Activated CD4-positive, alpha-beta T cell treated with anti-CD3 and anti-CD28 coated beads for 36 hours (primary cell): ENCODE measurements around the gene CMTM8. TPM values are rescaled to one million over a fixed set of nuclear protein-coding genes. Genes with fewer than 3 reads are reported as not detected.
A peak's percentile ranks its signal among the peaks of the same experiment; 100 is the strongest.

ENCODE experiments used
- ATAC-seq: fragments of 200-7000 bp; cut with Tn5 transposase; one replicate; pipeline ENCODE4 v1.10.0; 2021; ENCODE audit warnings: mild to moderate bottlenecking, moderate library complexity
- CTCF ChIA-PET: fragments of 350-600 bp; sonication (Branson Sonifier 250); formaldehyde crosslinking; loops from one replicate; lab custom pipeline; 2021; ENCODE audit warnings: antibody characterized with exemption; lab: Charles Lee
- POLR2A ChIA-PET: fragments of 350-600 bp; sonication (Branson Sonifier 250); formaldehyde crosslinking; loops from one replicate; lab custom pipeline; 2021; ENCODE audit warnings: antibody characterized with exemption, inconsistent platforms; lab: Charles Lee
- DNase-seq: peaks from one replicate; pipeline ENCODE4 v3.0.0-alpha.2; 2020
- H3K27ac Mint-ChIP-seq: one replicate; pipeline ENCODE4 v1.8.0; 2021; ENCODE audit warnings: mixed read lengths
- H3K27me3 Mint-ChIP-seq: one replicate; pipeline ENCODE4 v1.8.0; 2021; ENCODE audit warnings: mixed read lengths
- H3K36me3 Mint-ChIP-seq: one replicate; pipeline ENCODE4 v1.8.0; 2021; ENCODE audit warnings: low read depth, mixed read lengths
- H3K4me1 Mint-ChIP-seq: one replicate; pipeline ENCODE4 v1.8.0; 2021; ENCODE audit warnings: mixed read lengths
- H3K4me3 Mint-ChIP-seq: one replicate; pipeline ENCODE4 v1.8.0; 2021; ENCODE audit warnings: mild to moderate bottlenecking, moderate library complexity, mixed read lengths
- H3K9me3 Mint-ChIP-seq: one replicate; pipeline ENCODE4 v1.8.0; 2021; ENCODE audit warnings: low read depth, mixed read lengths
- intact Hi-C, 2 experiments: fragments of 100-400 bp; cut with DNase I in 1 of 2; cut with micrococcal nuclease in 1 of 2; formaldehyde crosslinking; loops; one replicate each; pipeline versions ENCODE4 v1.14.2 to v1.15.1; 2022 to 2024; cut with DNase I, micrococcal nuclease
- total RNA-seq, 2 experiments: library from RNA; stranded (reverse); gene quantifications; one replicate each; pipeline ENCODE4 v1.2.3, GENCODE V29; 2021

The CMTM8 gene
- total RNA-seq, 2 experiments from 2014 or later: 8.1 to 9.3 TPM

DNA sequence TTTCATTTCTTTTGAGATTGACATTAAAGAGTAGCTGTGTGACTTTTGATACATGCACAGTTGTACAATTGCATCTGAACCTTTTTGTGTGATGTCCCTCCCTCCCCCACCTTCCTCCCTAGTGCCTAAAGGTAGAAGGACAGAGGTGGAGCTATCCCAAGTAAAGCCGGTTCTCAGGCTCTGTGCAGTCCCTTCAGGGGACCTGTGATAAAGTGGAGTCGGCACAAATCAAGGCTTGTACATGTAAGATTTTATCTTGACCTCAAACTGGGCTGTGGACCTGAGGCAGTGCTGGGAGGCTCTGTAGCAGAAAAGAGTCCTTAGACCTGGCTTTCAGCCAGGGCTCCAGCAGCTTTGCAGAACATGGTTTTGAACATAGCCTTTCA is 97.6 kb downstream of the CMTM8 start:
- Mint-ChIP-seq H3K27ac (peak overlapping the region; percentile 14), H3K4me1 (peaks cover 47% of the 10 kb centered on the region), H3K9me3 (no peaks in the 10 kb centered on the region), H3K4me3 (no peak overlapping the region), H3K36me3 (peaks cover 1% of the 10 kb centered on the region), H3K27me3 (no peaks in the 10 kb centered on the region)
- intact Hi-C loops: loop anchor here in 1 of 2 experiments (10.0 kb wide), 1 partner anchor 311 kb away; no protein-coding TSS in a partner anchor
- no peak for ATAC-seq
- POLR2A ChIA-PET: no interaction called here
- CTCF ChIA-PET: interaction anchor here (0.9 to 6.1 kb wide), 7 partner anchors 10 to 160 kb away, joined by 3 to 50 read pairs (median 5); no protein-coding TSS in a partner anchor
- DNase-seq: no peak

DNA sequence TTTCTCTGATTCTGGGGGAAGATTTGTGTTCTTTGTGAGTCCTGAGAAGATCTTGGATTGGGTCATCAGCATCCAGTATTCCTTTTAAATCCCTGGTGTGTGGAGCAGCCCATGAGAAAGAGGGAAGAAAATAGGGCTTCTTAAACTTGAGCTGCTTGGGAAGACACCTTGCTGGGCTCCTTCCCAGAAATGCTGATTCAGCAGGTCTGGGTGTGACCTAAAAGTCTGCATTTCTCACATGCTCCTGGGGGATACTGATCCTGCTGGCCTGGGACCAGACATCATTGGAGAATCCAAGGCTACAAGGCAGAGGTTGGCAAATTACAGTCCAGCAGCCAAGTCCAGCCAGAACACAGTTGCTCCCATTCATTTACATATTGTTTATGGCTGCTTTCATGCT is 99.0 kb downstream of the CMTM8 start:
- Mint-ChIP-seq H3K9me3 (no peaks in the 10 kb centered on the region), H3K4me1 (peaks cover 36% of the 10 kb centered on the region), H3K27me3 (no peaks in the 10 kb centered on the region), H3K36me3 (peaks cover 1% of the 10 kb centered on the region), H3K27ac (no peak overlapping the region), H3K4me3 (no peak overlapping the region)
- no peak for ATAC-seq
- ChIA-PET CTCF (interaction anchor here (1.0 to 6.1 kb wide), 3 partner anchors 18 to 161 kb away, joined by 3 to 50 read pairs (median 30); no protein-coding TSS in a partner anchor), POLR2A (no interaction called here)
- intact Hi-C loops: loop anchor here in 1 of 2 experiments (10.0 kb wide), 1 partner anchor 313 kb away; no protein-coding TSS in a partner anchor
- DNase-seq: no peak

DNA sequence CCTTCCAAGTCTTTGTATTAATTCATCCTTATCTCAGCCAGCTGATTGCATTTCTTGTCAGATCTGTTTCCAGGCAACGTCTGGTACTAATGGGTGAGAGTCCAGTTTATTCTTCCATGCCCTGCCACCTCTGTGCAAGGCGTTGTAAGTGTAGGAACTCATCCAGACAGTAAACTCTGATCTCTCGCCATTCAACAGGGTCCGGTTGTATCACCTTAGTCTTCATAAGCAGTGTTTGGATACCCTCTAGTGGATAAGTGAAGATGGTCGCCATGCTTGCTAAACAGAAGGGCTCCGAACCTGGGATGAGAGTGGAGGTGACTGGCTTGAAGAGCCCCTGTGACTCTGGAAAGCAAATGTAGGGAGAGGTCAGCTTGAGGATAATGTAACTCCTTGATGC is 101.6 kb downstream of the CMTM8 start:
- Mint-ChIP-seq H3K4me3 (no peak overlapping the region), H3K27ac (no peak overlapping the region), H3K27me3 (no peaks in the 10 kb centered on the region), H3K9me3 (no peaks in the 10 kb centered on the region), H3K4me1 (peaks cover 23% of the 10 kb centered on the region), H3K36me3 (peaks cover 1% of the 10 kb centered on the region)
- DNase-seq (peak; percentile 35), ATAC-seq (peak; percentile 66)
- intact Hi-C loops: loop anchor here (1.0 kb wide), 2 partner anchors 163 to 321 kb away; no protein-coding TSS in a partner anchor
- CTCF ChIA-PET: interaction anchor here (0.8 to 1.2 kb wide), 4 partner anchors 40 to 164 kb away, joined by 3 to 4 read pairs (median 4); no protein-coding TSS in a partner anchor
- POLR2A ChIA-PET: no interaction called here

DNA sequence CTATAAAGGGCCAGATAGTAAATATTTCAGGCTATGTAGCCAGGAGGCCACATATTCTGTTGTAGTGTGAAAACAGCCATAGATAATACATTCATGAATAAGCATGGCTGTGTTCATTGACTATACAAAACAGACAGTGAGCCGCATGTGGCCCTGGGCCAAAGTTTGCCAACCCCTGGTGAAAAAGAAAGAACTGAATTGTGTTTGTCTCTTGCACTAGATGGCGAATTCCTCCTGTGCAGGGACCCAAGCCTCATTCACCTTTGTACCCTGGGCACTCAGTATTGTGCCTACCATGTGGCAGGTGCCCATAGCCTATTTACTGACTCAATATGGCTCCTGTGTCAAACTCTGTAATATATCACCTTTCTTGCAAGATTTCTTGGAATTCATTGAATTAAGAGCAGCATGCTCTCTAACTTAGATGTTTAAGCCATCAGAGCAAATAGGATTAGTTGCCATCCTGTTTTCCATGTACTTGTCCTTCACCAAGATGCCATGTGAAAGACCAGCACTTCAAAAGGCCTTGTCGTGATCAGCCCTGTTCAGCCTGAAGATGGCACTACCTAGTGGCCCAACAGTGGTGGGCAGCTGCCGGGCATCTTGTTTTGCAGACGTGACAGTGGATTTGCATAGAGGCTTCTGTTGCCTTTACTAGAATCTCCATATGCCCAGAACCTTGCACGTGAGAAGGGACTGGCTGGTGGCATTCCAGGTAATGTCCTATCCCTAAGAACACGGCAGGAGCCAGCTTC is 102.3 kb downstream of the CMTM8 start:
- ChIA-PET CTCF (no interaction called here), POLR2A (no interaction called here)
- H3K4me3 Mint-ChIP-seq: no peak overlapping the region
- no peak overlapping the region for H3K27ac Mint-ChIP-seq
- no peaks in the 10 kb centered on the region for H3K27me3 Mint-ChIP-seq
- peaks cover 1% of the 10 kb centered on the region for H3K36me3 Mint-ChIP-seq
- no peak for DNase-seq
- H3K4me1 Mint-ChIP-seq: peaks cover 15% of the 10 kb centered on the region
- intact Hi-C loops: loop anchor here (1.0 kb wide), 2 partner anchors 163 to 321 kb away; no protein-coding TSS in a partner anchor
- ATAC-seq: no peak
- no peaks in the 10 kb centered on the region for H3K9me3 Mint-ChIP-seq

DNA sequence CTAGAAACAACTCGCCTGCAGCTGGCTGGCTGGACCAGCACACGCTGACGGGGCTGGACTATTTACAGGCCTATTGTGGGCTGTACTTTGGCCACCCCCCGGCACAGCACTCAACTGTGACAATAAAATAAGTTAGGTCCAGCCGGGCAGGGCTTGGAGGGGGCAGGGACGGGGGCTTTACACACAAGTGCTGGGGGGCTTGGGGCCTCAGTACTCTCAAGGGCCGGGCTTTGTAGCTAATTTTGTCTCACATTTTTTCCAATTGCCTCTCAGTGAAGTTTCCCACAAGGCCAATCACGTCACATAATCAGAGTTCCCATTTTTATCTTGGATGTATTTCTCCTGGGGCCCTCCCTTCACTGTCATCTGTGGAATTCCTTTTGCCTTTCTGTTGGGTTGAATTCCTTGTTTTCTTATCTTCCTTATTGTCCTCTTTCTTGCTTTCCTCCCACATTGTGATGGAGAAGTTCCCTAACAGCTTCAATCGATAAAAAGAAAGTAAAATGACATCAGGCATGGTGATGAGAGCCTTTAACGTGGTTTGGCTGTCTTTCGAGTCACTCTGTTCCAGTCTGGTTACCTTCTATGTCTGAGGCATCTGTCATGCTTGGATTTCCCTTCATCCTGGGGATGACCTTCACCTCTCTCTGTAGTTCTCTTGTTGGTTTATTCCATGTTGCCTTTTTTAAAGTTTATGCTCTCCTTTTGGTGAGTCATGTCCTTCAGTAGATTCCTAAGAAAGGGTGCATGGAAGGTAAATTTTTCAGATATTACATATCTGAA is 109.1 kb downstream of the CMTM8 start:
- Mint-ChIP-seq H3K36me3 (no peaks in the 10 kb centered on the region), H3K4me1 (peaks cover 18% of the 10 kb centered on the region), H3K27me3 (no peaks in the 10 kb centered on the region), H3K4me3 (no peak overlapping the region), H3K27ac (peak overlapping the region; percentile 23), H3K9me3 (no peaks in the 10 kb centered on the region)
- peak; percentile 63 for ATAC-seq
- CTCF ChIA-PET: interaction anchor here (0.6 to 5.6 kb wide), 4 partner anchors 11 to 171 kb away, joined by 3 to 31 read pairs (median 6); no protein-coding TSS in a partner anchor
- POLR2A ChIA-PET: interaction anchor here (0.6 kb wide), 1 partner anchor 122 kb away, joined by 6 read pairs; no protein-coding TSS in a partner anchor
- intact Hi-C loops: no loop called here
- DNase-seq: no peak

DNA sequence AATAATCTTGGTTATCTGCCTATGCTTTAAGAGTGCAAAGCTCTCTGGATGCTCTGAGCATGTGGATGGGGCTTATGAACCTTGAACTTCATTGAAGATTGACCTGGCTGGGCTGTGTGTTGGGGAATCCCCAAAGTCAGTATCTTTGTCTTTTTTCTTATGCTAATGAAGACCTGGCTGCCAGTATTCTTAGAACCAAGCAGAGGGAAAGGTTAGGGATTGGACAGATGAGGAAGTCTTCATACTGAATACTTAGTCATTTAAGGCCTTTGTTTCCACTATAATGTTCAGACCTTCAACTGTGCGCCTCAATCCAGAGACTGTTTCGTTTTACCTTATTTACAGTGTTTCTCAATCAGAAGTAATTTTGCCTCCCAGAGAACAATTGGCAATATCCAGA is 110.7 kb downstream of the CMTM8 start:
- POLR2A ChIA-PET: no interaction called here
- Mint-ChIP-seq H3K36me3 (no peaks in the 10 kb centered on the region), H3K4me3 (no peak overlapping the region), H3K27ac (no peak overlapping the region), H3K4me1 (peaks cover 18% of the 10 kb centered on the region), H3K27me3 (no peaks in the 10 kb centered on the region), H3K9me3 (no peaks in the 10 kb centered on the region)
- intact Hi-C loops: no loop called here
- DNase-seq (no peak), ATAC-seq (no peak)
- CTCF ChIA-PET: interaction anchor here (1.1 to 1.2 kb wide), 2 partner anchors 23 to 39 kb away, joined by 3 read pairs; no protein-coding TSS in a partner anchor

DNA sequence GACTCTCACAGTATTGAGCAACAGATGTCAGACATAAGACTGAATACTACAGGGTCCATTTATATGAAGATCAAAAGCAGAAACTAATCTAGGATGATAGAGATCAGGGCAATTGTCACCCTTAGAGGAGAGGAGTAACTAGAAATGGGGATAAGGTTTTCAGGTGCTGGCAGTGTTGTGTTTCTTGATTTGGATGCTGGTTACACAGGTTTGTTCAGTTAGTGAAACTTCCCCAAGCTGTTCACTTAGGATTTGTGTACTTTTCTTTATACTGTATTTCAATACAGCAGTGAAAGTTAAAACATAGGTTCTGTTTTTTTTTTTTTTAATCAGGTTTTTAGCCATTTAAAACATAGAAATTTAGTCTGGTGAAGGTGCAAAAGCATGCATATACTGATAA is 114.1 kb downstream of the CMTM8 start:
- no peak for ATAC-seq
- DNase-seq: no peak
- Mint-ChIP-seq H3K27ac (no peak overlapping the region), H3K4me3 (no peak overlapping the region), H3K36me3 (peaks cover 2% of the 10 kb centered on the region), H3K27me3 (no peaks in the 10 kb centered on the region), H3K4me1 (peaks cover 17% of the 10 kb centered on the region), H3K9me3 (no peaks in the 10 kb centered on the region)
- intact Hi-C loops: no loop called here
- ChIA-PET CTCF (no interaction called here), POLR2A (no interaction called here)

DNA sequence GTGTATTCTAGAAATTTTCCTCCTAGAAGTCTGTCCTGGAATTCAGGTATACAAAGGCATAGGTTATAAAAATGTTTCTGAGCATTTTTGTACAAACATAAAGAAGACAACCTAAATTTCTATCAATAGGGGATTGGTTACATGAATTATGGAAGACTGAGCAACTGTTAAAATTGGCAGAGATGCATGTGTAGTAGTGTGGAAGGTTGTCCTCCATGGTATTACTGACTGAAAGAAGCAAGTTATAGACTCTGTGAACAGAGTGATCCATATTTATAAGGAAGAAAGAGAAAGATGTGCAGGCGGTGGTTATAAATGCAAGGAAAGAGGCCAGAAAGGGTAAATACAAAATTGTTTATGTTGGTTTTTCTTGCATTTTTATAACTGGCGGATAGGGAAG is 114.9 kb downstream of the CMTM8 start:
- ChIA-PET POLR2A (no interaction called here), CTCF (no interaction called here)
- Mint-ChIP-seq H3K27ac (no peak overlapping the region), H3K27me3 (no peaks in the 10 kb centered on the region), H3K4me1 (peaks cover 9% of the 10 kb centered on the region), H3K4me3 (no peak overlapping the region), H3K9me3 (no peaks in the 10 kb centered on the region), H3K36me3 (peaks cover 2% of the 10 kb centered on the region)
- no peak for ATAC-seq
- intact Hi-C loops: no loop called here
- DNase-seq: no peak

DNA sequence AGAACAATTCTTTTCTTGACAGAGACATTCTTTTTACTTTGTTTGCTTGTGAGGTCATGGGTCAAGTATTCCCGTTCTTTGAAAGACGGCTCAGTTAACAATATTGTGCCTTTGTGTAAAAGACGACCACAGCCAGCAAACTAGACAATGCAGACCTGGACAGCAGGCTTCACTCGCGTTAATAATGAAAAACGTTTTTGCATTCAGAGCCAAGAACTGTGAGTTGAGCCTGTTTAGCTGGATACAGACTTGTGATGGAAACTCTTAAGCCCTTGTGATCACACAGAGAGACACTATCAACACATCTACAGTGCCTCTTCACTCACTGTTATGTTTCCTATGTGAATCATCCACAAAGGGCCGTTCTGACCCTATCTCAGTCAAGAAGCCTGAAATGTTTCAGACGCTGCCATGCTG is 115.9 kb downstream of the CMTM8 start:
- Mint-ChIP-seq H3K4me3 (no peak overlapping the region), H3K27me3 (no peaks in the 10 kb centered on the region), H3K27ac (no peak overlapping the region), H3K36me3 (peaks cover 2% of the 10 kb centered on the region), H3K4me1 (peaks cover under 1% of the 10 kb centered on the region), H3K9me3 (no peaks in the 10 kb centered on the region)
- DNase-seq (no peak), ATAC-seq (peak; percentile 64)
- POLR2A ChIA-PET: no interaction called here
- CTCF ChIA-PET: no interaction called here
- intact Hi-C loops: no loop called here

DNA sequence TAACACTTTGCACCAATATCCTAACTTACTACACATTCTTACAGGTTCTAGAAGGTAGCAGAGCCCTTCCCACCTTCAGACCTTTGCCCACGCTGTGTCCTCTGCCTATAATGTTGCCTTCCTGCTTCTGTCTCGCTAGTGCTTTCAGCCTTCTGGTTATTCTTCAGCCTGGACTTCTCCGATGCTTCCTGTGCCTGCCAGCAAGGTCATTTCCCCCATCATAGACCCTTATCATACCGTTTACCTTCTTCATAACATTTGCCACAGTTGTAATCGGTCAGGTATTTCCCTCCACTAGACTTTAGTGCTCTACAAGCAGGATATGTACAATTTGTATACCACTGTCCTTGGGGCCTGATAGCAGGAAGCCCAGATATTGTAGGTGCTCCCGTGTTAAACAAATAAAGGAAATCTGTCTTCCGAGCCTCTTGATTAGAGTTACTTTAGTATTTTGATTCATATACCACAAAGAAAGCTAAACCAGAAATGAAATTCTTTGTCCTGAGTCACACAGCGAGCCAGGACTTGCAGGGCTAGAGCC is 117.3 kb downstream of the CMTM8 start:
- POLR2A ChIA-PET: no interaction called here
- Mint-ChIP-seq H3K9me3 (no peaks in the 10 kb centered on the region), H3K4me1 (no peaks in the 10 kb centered on the region), H3K4me3 (no peak overlapping the region), H3K36me3 (peaks cover 4% of the 10 kb centered on the region), H3K27ac (no peak overlapping the region), H3K27me3 (no peaks in the 10 kb centered on the region)
- DNase-seq (no peak), ATAC-seq (no peak)
- CTCF ChIA-PET: no interaction called here
- intact Hi-C loops: no loop called here

DNA sequence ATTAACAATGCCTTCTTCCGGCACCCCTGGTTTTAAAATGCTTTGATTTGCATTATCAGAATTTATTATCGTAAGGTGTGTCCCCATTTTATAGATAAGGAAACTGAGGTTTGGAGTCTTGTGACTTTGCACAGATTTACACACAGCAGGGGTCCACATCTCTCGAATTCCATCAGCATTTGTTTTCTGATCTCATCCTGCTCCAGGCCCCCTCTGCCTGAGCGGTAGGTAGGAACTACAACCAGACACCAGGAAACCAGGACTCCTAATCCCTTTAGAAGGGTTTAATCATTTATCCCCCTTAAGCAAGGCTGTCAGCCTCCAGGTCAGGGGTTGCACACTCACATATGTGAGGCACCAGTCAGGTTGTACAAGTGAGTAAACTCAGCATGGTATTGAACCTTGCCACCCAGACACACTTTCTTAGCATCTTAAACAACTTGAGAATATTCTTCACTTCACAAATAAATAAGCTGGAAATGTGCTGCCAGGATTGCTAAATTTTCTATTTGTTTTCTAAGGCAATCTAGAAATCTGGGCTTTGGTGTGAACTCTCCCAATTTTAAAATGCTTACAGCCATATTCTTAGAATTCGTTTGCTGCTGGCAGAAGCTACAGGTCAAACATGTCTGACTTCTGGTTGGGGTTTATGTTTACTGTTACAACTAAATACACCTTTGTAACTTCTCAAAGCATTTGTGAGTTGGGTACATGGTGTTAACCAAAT is 121.4 kb downstream of the CMTM8 start:
- Mint-ChIP-seq H3K9me3 (no peaks in the 10 kb centered on the region), H3K36me3 (peaks cover 4% of the 10 kb centered on the region), H3K4me1 (no peaks in the 10 kb centered on the region), H3K4me3 (no peak overlapping the region), H3K27ac (no peak overlapping the region), H3K27me3 (no peaks in the 10 kb centered on the region)
- no peak for DNase-seq
- no peak for ATAC-seq
- ChIA-PET CTCF (no interaction called here), POLR2A (no interaction called here)
- intact Hi-C loops: no loop called here
